Thyroid gland (tissue), 4 donors: ENCODE measurements around the gene GATA3. TPM values are rescaled to one million over a fixed set of nuclear protein-coding genes. Genes with fewer than 3 reads are reported as not detected.

Experiments used
- DNase-seq, 2 donors: peaks; one replicate each; pipeline ENCODE4 v3.0.0-alpha.2; 2019
- H3K27ac ChIP-seq, 3 donors: fragments of 200-600 bp; sonication (generic); 1 replicate in 2 of 3; 2 replicates in 1 of 3; pipeline ENCODE4 v1.5.1; 2016 to 2019; ENCODE audit warnings: mild to moderate bottlenecking in 1 of 3, moderate library complexity in 1 of 3
- H3K27me3 ChIP-seq: fragments of 200-600 bp; sonication (generic); one replicate; pipeline ENCODE4 v1.5.1; 2019
- H3K36me3 ChIP-seq, 2 donors: fragments of 200-600 bp; sonication (generic); one replicate each; pipeline ENCODE4 v1.5.1; 2016 to 2019
- H3K4me1 ChIP-seq, 2 donors: fragments of 200-600 bp; sonication (generic); one replicate each; pipeline ENCODE4 v1.5.1; 2017 to 2019
- H3K4me3 ChIP-seq, 3 donors: fragments of 200-600 bp; sonication (generic); replicated peaks in 1 of 3; 1 replicate in 2 of 3; 2 replicates in 1 of 3; pipeline ENCODE4 v1.5.1; 2016; ENCODE audit warnings: mild to moderate bottlenecking in 1 of 3
- H3K9me3 ChIP-seq: fragments of 200-600 bp; sonication (generic); one replicate; pipeline ENCODE4 v1.5.1; 2017
- POLR2A ChIP-seq, 2 donors: fragments of 450-650 bp; IDR thresholded peaks; one replicate each; pipeline ENCODE4 v1.6.1; 2017; ENCODE audit warnings: antibody characterized with exemption in 2 of 2, mild to moderate bottlenecking in 2 of 2, moderate library complexity in 1 of 2
- WGBS, 2 donors: methylation state at CpG; one replicate each; pipeline ENCODE4 v1.1.5; 2017; 5-methylcytosine and 5-hydroxymethylcytosine counted together
- intact Hi-C: fragments of 100-400 bp; cut with DNase I; formaldehyde crosslinking; loops from one replicate; pipeline ENCODE4 v1.15.1; 2023
- total RNA-seq, 4 donors: library from RNA; depleted of rRNA; stranded (reverse); fragments of >200 nt; gene quantifications; one replicate each; pipeline ENCODE4 v1.2.3, GENCODE V29; 2016
- TF ChIP-seq, protein P1 (sequence below), 6 experiments: fragments of 200-600 bp in 3 of 6; fragments of 450-650 bp in 3 of 6; sonication (generic) in 3 of 6; IDR thresholded peaks; one replicate each; pipeline ENCODE4 v1.5.1; 2016 to 2019; ENCODE audit warnings: antibody characterized with exemption in 6 of 6, mild to moderate bottlenecking in 2 of 6, inconsistent platforms in 1 of 6, moderate library complexity in 1 of 6

GATA3 gene
- total RNA-seq, 4 donors from 2014 or later, result 1.1 to 3.8 (median 1.9) TPM

- TF ChIP-seq, protein P1, sequence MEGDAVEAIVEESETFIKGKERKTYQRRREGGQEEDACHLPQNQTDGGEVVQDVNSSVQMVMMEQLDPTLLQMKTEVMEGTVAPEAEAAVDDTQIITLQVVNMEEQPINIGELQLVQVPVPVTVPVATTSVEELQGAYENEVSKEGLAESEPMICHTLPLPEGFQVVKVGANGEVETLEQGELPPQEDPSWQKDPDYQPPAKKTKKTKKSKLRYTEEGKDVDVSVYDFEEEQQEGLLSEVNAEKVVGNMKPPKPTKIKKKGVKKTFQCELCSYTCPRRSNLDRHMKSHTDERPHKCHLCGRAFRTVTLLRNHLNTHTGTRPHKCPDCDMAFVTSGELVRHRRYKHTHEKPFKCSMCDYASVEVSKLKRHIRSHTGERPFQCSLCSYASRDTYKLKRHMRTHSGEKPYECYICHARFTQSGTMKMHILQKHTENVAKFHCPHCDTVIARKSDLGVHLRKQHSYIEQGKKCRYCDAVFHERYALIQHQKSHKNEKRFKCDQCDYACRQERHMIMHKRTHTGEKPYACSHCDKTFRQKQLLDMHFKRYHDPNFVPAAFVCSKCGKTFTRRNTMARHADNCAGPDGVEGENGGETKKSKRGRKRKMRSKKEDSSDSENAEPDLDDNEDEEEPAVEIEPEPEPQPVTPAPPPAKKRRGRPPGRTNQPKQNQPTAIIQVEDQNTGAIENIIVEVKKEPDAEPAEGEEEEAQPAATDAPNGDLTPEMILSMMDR (IDR thresholded peaks at IDR 0.05), result no peak
- TF ChIP-seq POLR2A (IDR thresholded peaks at IDR 0.05), result no peak
- Histone ChIP-seq H3K9me3 (no peaks in the 10 kb centered on the region), H3K36me3 (peaks cover 0 to 4% of the 10 kb centered on the region in 2 donors), H3K27me3 (no peaks in the 10 kb centered on the region), H3K4me3 (no peak overlapping the region), H3K27ac (no peak overlapping the region), H3K4me1 (no peaks in the 10 kb centered on the region)
- intact Hi-C loops, result no loop called here
- 64 to 74% methylated on average over 16 to 17 of the region's 17 CpGs for WGBS, 2 donors
- DNase-seq, result peak; percentile 54 to 74
Observed at GRCh38 chr10:8061274-8062211, 7.1 kb downstream of the GATA3 start.

DNA sequence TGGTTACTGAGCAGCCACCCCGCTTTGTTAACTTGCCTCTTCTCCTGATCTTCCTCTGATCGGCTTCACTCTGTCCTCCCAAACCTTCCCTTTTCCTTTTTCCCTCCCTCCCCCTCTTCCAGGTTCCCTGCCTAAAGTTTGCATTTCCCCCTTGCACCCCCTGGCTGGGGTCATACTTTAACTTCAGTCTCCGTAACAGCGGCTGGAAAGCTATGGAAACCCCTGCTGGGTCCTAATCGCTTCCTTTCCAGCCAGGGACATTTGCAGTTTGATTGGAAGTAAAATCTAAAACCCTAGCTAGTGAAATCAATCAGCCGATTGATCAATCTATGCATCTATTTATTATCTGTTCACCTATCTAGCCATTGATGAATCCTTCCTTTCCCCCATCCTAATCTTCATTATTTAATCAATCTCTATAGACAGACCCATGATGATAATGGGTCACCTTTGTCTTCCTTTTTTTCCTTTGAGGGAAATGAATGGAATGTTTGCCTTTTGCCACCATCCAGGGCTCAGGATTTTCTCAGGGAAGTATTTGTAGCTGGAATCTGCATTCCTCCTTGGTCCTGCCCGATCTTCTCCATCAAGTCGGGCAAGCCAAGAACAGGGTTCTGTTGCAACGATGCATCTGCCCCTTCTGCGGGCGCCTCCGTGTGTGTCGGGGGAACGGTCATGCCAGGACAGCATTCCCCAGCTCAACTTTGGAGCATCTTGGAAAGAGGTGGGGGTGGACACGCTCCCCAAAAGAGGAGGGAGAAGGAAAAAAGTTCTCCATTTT, 8.8 kb downstream of the GATA3 start:
- H3K4me3 ChIP-seq, result no peak overlapping the region

DNA sequence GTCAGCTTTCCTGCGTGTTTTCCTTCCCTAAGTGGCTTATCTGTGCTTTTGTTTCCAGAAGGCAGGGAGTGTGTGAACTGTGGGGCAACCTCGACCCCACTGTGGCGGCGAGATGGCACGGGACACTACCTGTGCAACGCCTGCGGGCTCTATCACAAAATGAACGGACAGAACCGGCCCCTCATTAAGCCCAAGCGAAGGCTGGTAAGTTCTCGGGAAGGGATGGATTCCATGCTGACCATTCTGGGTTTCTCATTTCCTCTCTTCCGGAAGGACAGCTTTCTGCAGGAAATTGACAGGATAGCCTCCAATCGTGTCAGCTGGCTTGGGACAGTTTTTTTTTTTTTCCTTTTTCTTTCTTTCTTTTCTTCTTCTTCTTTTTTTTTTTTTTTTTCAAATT, 9.4 kb downstream of the GATA3 start:
- Histone ChIP-seq H3K4me3 (no peak overlapping the region), H3K27ac (no peak overlapping the region), H3K36me3 (peaks cover 0 to 4% of the 10 kb centered on the region in 2 donors), H3K4me1 (no peaks in the 10 kb centered on the region), H3K27me3 (no peaks in the 10 kb centered on the region), H3K9me3 (no peaks in the 10 kb centered on the region)
- no peak for TF ChIP-seq POLR2A (IDR thresholded peaks at IDR 0.05)
- TF ChIP-seq, protein P1 (IDR thresholded peaks at IDR 0.05), result no peak
- intact Hi-C loops, result no loop called here
- DNase-seq, result no peak
- WGBS, 2 donors, result 80 to 86% methylated on average over 13 of the region's 13 CpGs

More for the DNA sequence above, 8.8 kb downstream of the GATA3 start:
- Histone ChIP-seq H3K9me3 (no peaks in the 10 kb centered on the region), H3K36me3 (peaks cover 0 to 4% of the 10 kb centered on the region in 2 donors), H3K27me3 (no peaks in the 10 kb centered on the region), H3K27ac (no peak overlapping the region), H3K4me1 (no peaks in the 10 kb centered on the region)
- intact Hi-C loops, result no loop called here
- no peak for TF ChIP-seq POLR2A (IDR thresholded peaks at IDR 0.05)
- TF ChIP-seq, protein P1 (IDR thresholded peaks at IDR 0.05), result no peak
- WGBS, 2 donors, result 81 to 85% methylated on average over 15 of the region's 15 CpGs
- DNase-seq, result no peak

- no peak overlapping the region for H3K4me3 ChIP-seq
- no peak overlapping the region for H3K27ac ChIP-seq
- 71 to 73% methylated on average over 5 of the region's 5 CpGs for WGBS, 2 donors
- H3K27me3 ChIP-seq, result no peaks in the 10 kb centered on the region
- H3K36me3 ChIP-seq, result peaks cover 2 to 4% of the 10 kb centered on the region in 2 donors
- intact Hi-C loops, result no loop called here
- DNase-seq, result no peak
- no peaks in the 10 kb centered on the region for H3K4me1 ChIP-seq
- no peak for TF ChIP-seq POLR2A (IDR thresholded peaks at IDR 0.05)
- TF ChIP-seq, protein P1 (IDR thresholded peaks at IDR 0.05), result no peak
- no peaks in the 10 kb centered on the region for H3K9me3 ChIP-seq
Observed at GRCh38 chr10:8064436-8064835, 9.9 kb downstream of the GATA3 start.
